ENCODE results near the gene CHP2. TPM values are rescaled to one million over a fixed set of nuclear protein-coding genes. Genes with fewer than 3 reads are reported as not detected.
"Not testable (repeated sequence)": the region's sequence is repeated elsewhere in the genome, so short reads cannot be mapped to it uniquely, and the experiment has no call there.

Gene CHP2
- total and polyA plus RNA-seq, 2 donors from 2014 or later, result 6.8 TPM; not detected in 1

DNA sequence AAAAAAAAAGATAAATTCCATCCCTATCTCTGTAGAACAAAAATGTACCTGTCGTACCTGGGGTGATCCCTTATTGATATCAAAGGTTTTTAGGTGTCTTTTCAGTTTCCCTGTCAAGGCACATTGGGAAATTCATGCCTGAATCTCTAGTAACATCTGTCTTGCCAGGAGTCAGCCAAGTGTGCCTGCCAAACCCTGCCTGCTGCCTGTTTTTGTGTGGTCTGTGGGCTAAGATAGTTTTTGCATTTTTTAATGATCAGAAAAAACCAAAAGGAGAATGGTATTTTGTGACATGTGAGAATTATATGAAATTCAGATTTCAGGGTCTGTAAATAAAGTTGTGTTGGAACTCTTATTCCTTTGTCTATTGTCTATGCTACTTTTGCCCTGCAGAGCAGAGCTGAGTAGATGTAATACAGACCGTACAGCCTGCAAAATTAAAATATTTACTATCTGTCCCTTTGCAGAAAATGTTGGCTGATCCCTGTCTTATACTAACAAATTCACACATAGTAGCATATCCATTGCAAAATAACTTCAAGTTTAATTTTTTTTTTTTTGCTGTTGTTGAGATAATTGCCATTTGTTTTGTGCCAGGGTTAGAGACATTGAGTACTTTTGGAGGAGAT lies 13.0 kb upstream of the CHP2 start:
- FAIRE-seq, result no peak
- no peaks in the 10 kb centered on the region for H3K9me3 ChIP-seq (ENCODE audit: control insufficient read depth in 2 of 3, insufficient read depth in 1 of 3, low read length in 3 of 3)

DNA sequence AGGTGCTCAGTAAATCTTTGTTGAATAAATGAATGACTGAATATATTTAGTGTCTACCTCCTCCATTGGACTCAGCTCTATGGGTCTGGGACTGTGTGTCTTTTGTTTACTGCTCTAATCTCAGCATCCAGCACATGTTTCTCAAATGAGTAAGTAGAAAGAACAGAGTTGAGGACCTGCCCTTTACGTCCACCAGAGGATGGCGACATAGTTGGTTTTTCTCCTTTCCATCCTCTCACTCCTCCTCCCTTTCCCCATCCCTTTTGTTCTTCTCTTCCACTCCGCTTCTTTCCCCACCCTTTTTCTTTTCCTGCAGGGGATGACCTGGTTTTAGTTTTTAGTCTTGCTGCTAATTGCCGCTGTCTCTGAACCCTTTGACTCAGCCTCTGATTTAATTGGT lies 12.1 kb upstream of the CHP2 start:
- H3K4me1 ChIP-seq (ENCODE audit: control insufficient read depth in 2 of 3, insufficient read depth in 2 of 3, low read depth in 1 of 3, low read length in 3 of 3), result no peaks in the 10 kb centered on the region
- no peaks in the 10 kb centered on the region for H3K36me3 ChIP-seq (ENCODE audit: control insufficient read depth in 2 of 3, insufficient read depth in 3 of 3, low read length in 3 of 3)
- no peak for FAIRE-seq
- TF ChIP-seq, protein P1, sequence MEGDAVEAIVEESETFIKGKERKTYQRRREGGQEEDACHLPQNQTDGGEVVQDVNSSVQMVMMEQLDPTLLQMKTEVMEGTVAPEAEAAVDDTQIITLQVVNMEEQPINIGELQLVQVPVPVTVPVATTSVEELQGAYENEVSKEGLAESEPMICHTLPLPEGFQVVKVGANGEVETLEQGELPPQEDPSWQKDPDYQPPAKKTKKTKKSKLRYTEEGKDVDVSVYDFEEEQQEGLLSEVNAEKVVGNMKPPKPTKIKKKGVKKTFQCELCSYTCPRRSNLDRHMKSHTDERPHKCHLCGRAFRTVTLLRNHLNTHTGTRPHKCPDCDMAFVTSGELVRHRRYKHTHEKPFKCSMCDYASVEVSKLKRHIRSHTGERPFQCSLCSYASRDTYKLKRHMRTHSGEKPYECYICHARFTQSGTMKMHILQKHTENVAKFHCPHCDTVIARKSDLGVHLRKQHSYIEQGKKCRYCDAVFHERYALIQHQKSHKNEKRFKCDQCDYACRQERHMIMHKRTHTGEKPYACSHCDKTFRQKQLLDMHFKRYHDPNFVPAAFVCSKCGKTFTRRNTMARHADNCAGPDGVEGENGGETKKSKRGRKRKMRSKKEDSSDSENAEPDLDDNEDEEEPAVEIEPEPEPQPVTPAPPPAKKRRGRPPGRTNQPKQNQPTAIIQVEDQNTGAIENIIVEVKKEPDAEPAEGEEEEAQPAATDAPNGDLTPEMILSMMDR (IDR thresholded peaks at IDR 0.05; ENCODE audit: borderline replicate concordance, extremely low read depth, insufficient read depth), result no peak
- intact Hi-C loops (cut with DNase I), result no loop called here
- H3K27me3 ChIP-seq (ENCODE audit: control insufficient read depth, insufficient read depth, low read length), result no peaks in the 10 kb centered on the region
- H3K9me3 ChIP-seq (ENCODE audit: control insufficient read depth in 2 of 3, insufficient read depth in 1 of 3, low read length in 3 of 3), result no peaks in the 10 kb centered on the region
- no peak overlapping the region for H3K4me3 ChIP-seq (ENCODE audit: low read length in 3 of 3)
- H3K27ac ChIP-seq (ENCODE audit: low read depth in 2 of 2, low read length in 2 of 2), result no peak overlapping the region
- DNase-seq, result no peak
- H3K9ac ChIP-seq (ENCODE audit: low read length in 3 of 3), result no peak overlapping the region

More for the DNA sequence above, 13.0 kb upstream of the CHP2 start:
- Histone ChIP-seq H3K27ac (ENCODE audit: low read depth in 2 of 2, low read length in 2 of 2) (no peak overlapping the region), H3K27me3 (ENCODE audit: control insufficient read depth, insufficient read depth, low read length) (no peaks in the 10 kb centered on the region), H3K4me3 (ENCODE audit: low read length in 3 of 3) (no peak overlapping the region), H3K36me3 (ENCODE audit: control insufficient read depth in 2 of 3, insufficient read depth in 3 of 3, low read length in 3 of 3) (no peaks in the 10 kb centered on the region), H3K9ac (ENCODE audit: low read length in 3 of 3) (no peak overlapping the region), H3K4me1 (ENCODE audit: control insufficient read depth in 2 of 3, insufficient read depth in 2 of 3, low read depth in 1 of 3, low read length in 3 of 3) (no peaks in the 10 kb centered on the region)
- intact Hi-C loops (cut with DNase I), result no loop called here
- no peak for DNase-seq
- TF ChIP-seq, protein P1 (IDR thresholded peaks at IDR 0.05; ENCODE audit: borderline replicate concordance, extremely low read depth, insufficient read depth), result no peak

DNA sequence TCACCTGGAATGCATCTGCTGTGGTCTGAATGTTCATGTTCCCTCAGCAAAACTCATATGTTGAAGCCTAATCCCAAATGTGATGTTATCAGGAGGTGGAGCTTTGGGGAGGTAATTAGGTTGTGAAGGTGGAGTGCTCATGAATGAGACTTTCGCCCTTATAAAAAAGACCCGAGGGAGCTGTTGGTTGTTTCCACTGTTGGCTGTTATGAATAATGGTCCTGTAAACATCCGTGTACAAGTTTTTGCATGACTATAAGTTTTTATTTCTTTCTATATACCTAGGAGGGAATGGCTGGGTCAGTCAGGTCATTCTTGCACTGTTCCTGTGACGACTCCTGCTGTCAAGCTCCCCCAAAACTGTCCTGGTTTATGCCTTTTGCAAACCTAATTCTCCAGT lies 9.6 kb upstream of the CHP2 start:
- DNase-seq (no peak), FAIRE-seq (no peak)
- H3K9me3 ChIP-seq (ENCODE audit: control insufficient read depth in 2 of 3, insufficient read depth in 1 of 3, low read length in 3 of 3), result no peaks in the 10 kb centered on the region
- TF ChIP-seq, protein P1 (IDR thresholded peaks at IDR 0.05; ENCODE audit: borderline replicate concordance, extremely low read depth, insufficient read depth), result no peak
- H3K36me3 ChIP-seq (ENCODE audit: control insufficient read depth in 2 of 3, insufficient read depth in 3 of 3, low read length in 3 of 3), result no peaks in the 10 kb centered on the region
- no peaks in the 10 kb centered on the region for H3K27me3 ChIP-seq (ENCODE audit: control insufficient read depth, insufficient read depth, low read length)
- H3K9ac ChIP-seq (ENCODE audit: low read length in 3 of 3), result no peak overlapping the region
- H3K4me3 ChIP-seq (ENCODE audit: low read length in 3 of 3), result no peak overlapping the region
- intact Hi-C loops (cut with DNase I), result no loop called here
- H3K4me1 ChIP-seq (ENCODE audit: control insufficient read depth in 2 of 3, insufficient read depth in 2 of 3, low read depth in 1 of 3, low read length in 3 of 3), result no peaks in the 10 kb centered on the region
- no peak overlapping the region for H3K27ac ChIP-seq (ENCODE audit: low read depth in 2 of 2, low read length in 2 of 2)

DNA sequence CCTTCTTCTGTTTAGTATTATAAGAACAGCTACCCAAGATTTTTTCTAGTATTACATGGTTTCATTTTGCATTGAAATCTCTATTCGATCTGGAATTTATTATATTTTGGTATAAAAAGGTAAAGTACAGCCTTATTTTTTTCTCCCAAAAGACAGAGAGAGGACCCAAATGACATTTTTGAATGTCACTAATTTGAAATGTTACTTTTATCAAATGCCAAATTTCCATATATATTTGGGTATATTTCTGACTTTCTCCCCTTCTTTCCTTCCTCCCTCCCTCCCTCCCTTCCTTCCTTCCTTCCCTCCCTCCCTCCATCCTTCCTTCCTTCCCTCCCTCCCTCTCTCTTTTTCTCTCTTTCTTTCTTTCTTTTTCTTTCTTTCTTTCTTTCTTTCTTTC lies 6.2 kb upstream of the CHP2 start:
- Histone ChIP-seq H3K4me1 (ENCODE audit: control insufficient read depth in 2 of 3, insufficient read depth in 2 of 3, low read depth in 1 of 3, low read length in 3 of 3) (no peaks in the 10 kb centered on the region), H3K27ac (ENCODE audit: low read depth in 2 of 2, low read length in 2 of 2) (no peak overlapping the region), H3K27me3 (ENCODE audit: control insufficient read depth, insufficient read depth, low read length) (no peaks in the 10 kb centered on the region), H3K9me3 (ENCODE audit: control insufficient read depth in 2 of 3, insufficient read depth in 1 of 3, low read length in 3 of 3) (no peaks in the 10 kb centered on the region), H3K36me3 (ENCODE audit: control insufficient read depth in 2 of 3, insufficient read depth in 3 of 3, low read length in 3 of 3) (no peaks in the 10 kb centered on the region), H3K4me3 (ENCODE audit: low read length in 3 of 3) (no peak overlapping the region), H3K9ac (ENCODE audit: low read length in 3 of 3) (no peak overlapping the region)
- intact Hi-C loops (cut with DNase I), result no loop called here
- TF ChIP-seq, protein P1 (IDR thresholded peaks at IDR 0.05; ENCODE audit: borderline replicate concordance, extremely low read depth, insufficient read depth), result no peak
- no peak for FAIRE-seq
- DNase-seq, result no peak

DNA sequence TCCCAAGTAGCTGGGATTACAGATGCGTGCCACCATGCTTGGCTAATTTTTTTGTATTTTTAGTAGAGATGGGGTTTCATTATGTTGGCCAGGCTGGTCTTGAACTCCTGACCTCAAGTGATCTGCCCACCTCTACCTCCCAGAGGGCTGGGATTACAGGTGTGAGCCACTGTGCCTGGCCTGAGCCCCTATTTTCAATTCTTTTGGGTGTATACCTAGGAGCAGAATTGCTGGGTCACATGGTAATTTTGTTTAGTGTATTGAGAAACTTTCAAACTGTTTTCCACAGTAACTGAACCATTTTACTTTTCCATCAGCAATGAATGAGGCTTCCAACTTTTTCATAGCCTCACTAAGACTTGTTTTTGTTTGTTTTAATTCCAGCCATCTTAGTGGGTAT lies 3.8 kb upstream of the CHP2 start:
- intact Hi-C loops (cut with DNase I); H3K4me3 ChIP-seq (ENCODE audit: low read length in 3 of 3); H3K27me3 ChIP-seq (ENCODE audit: control insufficient read depth, insufficient read depth, low read length); H3K4me1 ChIP-seq (ENCODE audit: control insufficient read depth in 2 of 3, insufficient read depth in 2 of 3, low read depth in 1 of 3, low read length in 3 of 3); H3K36me3 ChIP-seq (ENCODE audit: control insufficient read depth in 2 of 3, insufficient read depth in 3 of 3, low read length in 3 of 3); FAIRE-seq; H3K9me3 ChIP-seq (ENCODE audit: control insufficient read depth in 2 of 3, insufficient read depth in 1 of 3, low read length in 3 of 3); DNase-seq; H3K27ac ChIP-seq (ENCODE audit: low read depth in 2 of 2, low read length in 2 of 2); H3K9ac ChIP-seq (ENCODE audit: low read length in 3 of 3): not testable (repeated sequence)
